GM19463 (cell line): ENCODE measurements around the gene C14orf180.

ENCODE experiments used
- ATAC-seq: cut with Tn5 transposase; IDR thresholded peaks from one replicate; pipeline ENCODE4 v1.9.1; 2021; ENCODE audit warnings: mild to moderate bottlenecking, moderate library complexity; ENCODE audit not compliant: unreplicated experiment

Gene C14orf180

DNA sequence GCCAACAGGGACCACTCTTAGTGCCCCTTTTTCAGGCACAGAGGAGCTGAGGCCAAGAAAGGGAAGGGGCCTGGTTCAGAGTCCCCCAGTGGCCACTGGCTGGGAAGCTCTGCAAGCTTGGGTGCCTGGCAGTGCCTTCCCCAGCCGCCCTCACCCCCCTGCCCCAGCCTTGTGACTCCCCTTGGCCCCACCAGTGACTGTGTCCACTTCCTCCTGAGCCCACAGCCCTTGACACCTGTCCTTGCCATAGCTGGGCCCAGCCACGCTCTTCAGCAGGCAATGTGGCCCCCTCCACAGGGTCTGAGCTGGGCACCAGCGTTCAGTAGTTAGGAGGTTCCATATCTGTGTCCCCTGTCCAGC, 19.0 kb upstream of the C14orf180 start:
- no peak for ATAC-seq

DNA sequence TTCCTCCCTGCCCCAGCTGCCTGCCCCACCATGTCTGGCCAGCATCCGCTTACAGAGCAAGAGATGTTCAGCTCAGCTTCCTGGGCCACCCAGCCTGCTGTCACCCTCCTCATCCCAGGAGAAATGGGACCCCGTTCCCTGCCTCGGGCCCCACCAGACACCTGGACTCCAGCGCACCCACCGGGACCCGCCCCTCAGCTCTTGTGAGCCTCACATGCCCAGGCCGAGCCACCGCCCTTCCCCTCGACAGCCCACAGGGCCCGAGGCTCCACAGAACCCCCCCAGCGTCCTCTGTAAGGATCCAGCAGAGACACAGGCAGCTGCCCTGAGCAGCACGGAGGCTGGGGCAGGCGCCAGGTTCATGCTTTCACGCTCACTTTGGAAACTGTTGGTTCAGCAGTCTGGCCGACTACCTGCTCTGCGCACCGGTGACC, 18.4 kb upstream of the C14orf180 start:
- no peak for ATAC-seq

DNA sequence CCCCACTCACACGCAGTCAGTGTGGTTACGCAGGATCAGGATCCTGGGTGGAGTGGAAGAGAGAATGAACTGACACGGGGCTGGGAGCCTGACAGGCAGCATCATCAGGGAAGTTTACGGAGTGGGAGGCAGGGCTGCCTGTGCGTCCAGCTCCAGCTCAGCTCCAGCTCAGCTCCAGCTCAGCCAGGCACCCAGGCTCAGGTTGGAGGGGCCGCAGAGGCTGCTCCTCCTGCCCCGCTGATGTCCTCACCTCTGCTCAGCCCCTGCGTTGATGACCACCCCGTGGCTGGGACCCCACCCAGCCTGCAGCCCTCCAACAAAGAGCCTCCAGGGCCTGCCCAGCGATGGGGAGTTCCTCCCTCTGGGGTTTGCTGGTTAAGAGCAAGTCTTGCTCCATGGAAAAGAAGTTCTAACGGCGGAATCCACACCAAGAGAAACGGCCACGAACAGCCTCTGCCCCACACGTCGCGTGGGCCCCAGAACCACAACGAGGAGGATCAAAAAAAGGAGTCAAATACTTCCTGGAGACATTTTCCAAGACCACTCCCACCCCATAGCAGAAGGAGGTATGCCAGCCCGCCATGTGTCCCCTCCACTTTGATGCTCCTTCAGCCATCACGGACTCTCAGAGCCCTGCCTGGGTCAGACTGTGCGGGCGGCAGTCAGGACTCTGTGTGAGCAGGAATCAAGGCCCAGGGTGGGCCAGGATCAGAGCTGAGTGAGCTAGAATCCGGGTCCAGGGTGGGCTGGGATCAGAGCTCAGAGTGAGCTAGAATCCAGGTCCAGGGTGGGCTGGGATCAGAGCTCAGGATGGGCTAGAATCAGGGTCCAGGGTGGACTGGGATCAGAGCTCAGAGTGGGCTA, 17.7 kb upstream of the C14orf180 start:
- no peak for ATAC-seq

DNA sequence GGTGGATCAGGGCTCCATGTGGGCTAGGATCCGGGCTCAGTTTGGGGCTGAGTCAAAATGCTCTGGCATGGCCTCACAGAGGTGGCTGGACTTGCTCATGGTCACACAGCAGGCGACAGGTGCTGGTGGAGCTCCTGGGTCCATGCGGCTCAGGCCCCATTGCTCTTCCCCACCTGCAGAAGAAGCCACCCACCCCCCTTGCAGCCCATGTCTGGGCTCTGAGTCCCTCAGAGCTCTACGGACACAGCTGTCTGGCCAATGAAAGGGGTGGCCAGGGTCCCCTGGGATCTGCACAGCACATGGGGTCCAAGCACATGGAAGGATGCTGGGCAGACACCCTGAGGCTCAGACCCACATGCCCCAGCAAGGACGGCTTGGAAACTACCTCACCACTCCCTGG, 17.0 kb upstream of the C14orf180 start:
- ATAC-seq = no peak

DNA sequence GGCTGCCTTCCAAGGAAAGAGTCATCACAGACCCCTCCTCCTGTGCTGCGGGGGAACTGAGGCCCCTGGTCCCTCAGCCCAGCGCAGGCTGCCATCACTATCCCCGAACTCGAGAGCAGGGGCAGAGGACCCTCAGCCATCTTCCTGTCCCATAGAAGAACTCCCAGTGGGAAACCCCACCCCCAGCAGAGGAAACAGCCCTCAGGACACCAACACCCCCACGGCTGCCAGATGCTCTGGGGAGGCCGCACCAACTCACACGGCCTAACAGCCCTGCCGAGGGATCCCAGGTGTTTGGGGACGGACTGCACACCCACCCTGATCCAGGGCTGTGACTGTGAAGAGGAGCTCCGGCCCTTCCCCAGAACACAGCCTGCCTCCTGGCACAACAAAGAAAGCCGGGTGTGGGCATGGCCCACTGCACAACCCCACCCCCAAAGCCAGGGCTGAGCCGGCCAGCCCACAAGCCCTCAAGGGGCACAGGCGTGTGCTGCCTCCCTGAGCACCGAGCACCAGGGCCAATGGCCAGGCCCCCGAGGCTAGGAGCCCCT, 16.3 kb upstream of the C14orf180 start:
- ATAC-seq = no peak

DNA sequence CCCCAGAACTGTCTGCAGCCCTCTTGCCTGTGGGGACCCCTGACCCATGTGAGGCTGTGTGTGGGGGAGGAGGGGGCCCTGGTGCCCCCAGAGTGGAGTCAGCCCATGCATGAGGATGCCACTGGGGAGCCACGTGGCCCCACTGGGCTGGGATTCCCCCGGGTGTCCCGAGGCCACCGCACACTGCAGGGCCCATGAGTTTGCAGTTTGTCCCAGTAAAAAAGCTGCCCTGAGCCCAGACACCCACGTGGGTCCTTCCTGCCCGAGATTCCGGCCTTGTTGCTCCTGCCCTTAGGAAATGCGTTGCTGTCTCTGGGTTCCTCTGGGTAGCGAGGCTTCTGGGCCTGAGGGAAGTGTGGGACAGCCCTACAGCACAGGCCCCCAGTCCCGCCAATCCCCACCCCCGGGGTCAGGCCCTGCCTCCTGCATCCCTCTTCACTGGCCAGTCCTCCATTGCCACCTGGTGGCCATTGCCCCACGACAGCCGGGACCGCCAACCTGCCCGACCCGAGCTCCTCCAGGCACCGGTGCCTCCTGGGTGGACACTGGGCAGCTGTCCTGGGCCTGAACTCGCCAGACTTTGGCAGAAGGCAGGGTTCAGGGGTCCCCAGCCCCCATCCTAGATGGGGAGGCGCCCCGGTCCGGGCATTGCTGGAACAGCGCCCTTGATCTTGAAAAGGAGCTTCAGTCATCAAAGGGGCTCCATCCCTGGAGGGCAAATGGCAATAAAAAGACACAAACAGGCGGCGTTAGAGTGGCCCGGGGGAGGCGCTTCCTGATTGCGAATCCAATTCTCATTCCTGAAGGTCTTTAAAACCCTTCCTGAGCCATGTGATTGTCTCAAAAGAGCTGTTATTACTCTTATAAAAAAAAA, 15.6 kb upstream of the C14orf180 start:
- no peak for ATAC-seq

DNA sequence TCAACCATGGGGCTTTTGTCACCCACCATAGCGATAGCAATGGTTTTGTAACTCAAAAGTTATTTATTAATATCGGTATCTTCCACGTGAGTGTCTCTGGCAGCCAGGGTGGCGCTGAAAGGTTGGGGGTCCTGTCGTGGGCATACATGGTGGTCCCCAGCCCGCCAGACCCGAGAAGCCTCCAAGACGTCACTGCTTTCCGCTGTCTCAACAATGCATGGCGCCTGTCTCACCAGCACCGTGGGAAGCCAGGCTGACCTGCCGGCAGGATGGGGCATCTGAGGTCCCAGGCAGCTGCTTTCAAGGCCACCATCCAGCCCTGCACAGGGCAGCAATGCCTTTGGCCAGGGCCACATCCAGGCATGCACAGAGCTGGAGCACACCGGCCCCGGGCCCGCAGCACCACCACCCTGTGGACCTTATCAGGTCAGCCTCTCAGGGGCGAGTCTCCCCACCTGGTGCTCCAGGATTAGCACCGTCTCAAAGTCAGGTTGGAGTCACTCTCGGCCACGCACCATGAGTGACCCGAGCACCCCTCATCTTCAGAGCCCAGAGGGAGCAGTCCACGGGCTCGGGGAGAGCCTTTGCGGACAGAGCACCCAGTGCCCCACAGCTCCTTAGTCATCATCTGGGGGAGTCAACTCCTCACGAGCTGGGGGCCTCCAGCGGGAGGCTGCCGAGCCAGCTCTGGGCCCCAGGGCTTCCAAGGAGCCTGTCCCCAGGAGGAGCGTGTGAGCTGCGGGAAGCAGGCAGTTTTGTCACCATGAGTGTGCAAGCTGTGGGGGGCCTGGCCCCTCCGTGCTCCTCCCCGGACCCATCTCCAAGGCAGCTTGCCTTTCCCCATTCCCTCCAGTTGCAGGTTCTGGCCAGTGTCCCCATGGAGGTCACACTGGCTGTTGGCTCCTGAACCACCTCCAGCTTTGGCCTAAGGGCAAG, 14.6 kb upstream of the C14orf180 start:
- no peak for ATAC-seq

DNA sequence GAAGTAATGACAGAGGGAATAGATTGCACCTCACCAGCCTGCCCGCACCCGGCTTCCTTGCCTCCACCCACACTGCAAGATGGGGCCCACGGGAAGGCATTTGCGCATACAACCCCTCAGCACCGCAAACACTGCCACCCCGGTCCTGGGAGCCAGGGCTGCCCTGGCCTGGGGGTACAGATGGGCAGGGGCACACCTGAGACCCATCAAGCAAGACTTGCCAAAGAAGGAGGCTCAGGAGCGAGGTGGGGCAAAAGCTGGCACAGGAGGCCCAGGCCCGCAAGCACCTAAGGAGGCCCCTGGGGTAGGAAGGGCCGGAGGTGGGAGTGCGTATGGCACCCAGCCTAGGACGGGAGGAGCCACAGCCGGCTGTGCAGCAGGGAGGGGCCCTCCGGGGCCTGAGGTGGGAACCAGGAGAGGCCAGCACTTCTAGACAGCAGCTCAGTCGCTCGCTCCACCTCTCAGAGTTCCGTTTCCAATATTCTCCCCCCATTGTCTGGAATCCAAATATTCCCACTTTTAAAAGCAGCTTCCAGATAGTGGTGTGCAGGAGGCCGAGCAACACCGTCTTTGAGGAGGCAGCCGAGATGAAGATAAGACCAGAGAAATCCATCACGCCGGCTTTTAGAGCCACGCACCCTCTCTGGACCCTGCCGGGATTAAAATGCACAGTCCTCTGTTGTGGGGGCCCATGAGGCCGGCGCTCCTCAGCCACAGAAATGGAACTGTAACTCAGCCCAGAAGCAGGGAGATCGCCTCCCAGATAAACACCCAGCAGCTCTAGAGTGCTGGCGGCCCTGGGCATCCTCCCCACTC, 12.2 kb upstream of the C14orf180 start:
- ATAC-seq = no peak

DNA sequence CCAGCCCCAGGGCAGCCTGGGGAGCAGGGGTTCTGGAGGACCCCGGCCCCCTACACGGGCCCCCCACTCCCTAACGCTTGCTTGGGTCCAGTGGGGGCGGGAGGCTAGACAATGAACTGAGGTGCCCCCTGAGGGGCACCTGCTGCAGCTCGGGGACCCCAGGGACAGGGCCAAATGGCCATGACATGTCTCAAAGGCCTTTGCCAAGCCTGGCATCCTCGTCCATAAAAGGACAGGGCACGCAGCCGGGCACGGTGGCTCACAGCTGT, 11.7 kb upstream of the C14orf180 start:
- ATAC-seq = no peak

DNA sequence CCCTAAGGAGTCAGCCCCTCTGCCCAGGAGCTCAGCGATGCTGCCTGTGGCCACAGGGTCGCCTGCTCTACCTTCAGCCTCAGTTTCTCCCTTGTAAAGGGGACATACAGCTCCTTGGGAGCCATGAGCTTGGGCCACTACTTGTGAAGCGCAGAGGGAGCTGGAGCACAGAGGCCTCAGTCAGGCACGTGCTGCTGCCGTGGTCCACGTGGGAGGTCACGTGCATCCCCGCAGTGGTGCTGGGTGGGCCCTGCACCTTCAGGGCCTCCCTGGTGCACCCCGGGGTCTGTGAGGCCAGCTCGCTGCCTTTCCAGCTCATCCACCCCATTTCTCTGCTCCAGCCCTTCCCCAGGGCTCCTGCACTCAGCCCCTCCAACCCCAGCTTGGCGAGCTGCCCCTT, 10.9 kb upstream of the C14orf180 start:
- no peak for ATAC-seq

DNA sequence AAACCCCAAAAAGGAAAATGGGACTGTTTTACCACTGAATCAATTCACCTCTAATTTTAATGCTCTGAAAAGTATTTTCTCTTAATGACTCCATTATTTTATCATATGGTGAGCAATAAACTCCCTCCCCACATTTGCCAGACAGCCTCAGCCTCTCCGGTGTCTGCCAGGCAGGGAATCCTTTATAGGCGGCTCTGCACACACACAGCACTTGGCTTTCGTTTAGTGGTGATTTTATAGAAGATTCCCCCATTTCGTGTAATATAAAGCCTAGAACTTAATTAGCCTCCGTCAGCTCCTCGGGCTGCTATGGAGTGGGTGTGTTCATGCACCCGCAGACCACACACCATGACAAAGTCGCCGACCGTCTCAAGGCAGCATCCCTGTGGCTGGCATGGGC, 10.1 kb upstream of the C14orf180 start:
- no peak for ATAC-seq

DNA sequence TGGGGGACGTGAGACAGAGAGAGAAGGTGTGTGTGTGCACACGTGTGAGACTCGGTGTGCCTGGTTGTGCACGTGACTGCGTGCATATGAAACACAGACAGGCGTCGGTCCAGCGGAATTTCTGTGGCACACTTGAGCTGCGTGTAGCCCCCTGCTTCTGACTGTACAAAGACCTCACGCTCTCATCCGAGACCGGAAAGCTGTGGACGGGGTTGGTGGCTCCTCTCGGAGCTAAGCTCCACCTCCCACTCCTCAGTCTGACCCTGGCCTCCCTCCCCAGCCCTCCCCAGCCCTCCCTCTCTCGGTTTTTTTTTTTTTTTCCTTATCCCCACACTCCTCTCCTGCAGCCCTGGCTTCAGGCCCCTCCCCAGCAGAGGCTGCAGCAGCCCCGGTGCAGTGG, 8.3 kb upstream of the C14orf180 start:
- no peak for ATAC-seq

DNA sequence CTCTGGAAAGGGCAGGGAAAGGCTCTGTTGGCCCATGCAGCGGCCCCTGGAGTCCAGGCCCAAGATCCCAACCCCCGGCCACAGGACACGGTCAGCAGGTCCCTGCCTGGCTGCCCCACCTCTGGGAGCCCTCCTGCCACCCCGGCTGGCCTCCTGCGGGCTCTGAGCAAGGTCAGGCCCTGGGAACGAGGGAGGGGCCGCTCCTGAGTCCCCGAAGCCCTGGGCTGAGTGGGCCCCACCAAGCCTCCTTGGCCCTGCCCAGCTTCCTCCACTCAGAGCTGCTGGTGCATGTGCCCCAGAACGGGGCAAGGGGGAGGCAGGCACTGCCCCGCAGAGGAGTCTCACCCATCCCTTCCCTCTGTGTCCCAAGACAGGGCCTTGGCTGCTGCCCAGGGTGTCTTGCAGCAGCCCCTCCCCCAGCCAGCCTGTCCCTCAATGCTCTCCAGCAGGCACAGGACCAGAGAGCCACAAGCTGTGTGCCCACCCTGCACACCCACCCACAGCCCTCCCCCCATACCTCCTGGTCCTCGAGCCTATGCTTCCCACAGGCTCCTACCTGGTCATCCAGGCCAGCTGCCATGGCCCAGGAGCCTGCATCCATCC, 7.4 kb upstream of the C14orf180 start:
- no peak for ATAC-seq

DNA sequence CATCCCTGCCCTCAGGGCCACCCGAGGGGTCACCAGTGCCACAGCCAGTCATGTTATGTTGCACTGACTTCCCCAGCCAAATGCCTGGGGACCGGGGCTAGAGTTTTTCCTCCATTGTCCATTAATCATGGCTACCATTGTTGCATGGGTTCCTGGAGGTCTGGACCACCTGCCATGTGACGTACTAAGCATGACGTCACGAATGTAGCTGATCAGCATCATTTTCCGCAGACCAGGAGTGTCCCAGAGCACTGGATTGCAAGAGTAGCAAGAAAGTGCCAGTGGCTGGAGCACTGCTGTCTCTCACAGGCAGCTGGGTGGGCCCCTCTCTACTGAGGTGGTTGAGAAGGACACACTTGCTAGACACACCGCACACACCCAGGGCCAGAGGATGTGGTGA, 6.9 kb upstream of the C14orf180 start:
- no peak for ATAC-seq

DNA sequence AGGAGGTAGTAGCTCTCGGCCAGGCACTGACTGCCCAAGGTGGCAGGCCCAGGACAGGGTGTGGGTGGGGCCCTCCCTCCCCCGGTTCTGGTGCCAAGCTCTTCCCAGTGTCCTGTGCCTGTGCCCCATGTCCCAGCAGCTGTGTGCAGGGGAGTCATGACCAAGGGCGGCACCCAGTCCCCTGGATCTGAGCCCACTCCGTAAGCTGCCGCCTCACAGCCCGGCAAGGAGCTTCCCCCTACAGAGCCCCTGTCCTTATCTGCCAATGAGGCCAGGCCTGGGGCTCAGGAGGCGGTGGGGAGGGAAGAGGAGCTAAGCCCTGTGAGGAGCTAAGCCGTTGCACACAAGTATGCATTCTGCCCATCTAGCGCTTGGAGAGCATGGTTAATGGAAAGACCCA, 5.6 kb upstream of the C14orf180 start:
- no peak for ATAC-seq

DNA sequence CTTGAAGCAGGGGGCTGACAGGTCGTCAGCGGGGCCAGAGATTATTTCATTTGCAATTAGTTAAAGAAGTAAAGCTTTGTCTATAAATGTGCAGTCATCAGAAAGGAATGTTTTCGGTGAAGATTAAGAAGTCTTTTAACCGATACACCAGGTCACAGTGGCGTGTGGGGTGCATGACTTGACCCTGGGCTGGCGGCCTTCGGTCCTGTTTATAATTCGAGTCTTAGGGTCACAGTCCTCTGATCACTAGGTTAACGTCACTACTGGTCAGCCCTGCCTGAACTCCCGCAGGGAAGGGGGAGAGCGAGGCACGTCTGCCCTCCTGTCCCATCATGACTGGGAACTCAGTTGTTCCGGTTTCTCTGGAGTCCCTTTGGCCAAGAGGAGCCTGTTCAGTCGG, 5.0 kb upstream of the C14orf180 start:
- ATAC-seq = no peak

DNA sequence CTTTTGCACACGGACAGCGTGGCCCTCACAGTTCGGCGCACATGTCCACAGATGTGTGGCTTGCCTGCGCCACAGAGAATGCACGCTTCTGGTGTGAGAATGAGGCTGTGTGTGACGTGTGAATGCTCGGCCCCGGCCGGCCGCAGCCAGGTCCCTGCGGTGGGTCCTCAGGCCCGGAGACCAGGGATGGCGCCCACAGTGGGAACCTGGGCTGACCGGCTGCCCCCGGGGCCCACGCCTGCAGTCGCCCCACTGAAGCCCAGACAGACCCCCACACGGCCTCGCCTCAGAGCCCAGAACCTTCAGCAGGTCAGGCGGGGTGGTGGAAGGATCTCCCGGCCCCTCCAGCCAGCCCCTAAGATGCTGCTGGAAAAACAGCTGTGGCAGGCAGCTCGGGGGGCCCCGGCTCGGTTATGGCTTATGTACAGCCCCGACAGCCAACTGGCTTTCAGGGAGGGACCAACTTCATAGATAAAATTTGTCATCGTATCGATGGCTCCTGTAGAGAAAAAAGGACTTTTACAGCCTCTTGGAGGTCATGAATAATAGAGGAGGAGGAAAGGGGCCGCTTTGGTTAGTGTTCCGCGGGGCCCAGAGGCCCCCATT, 4.5 kb upstream of the C14orf180 start:
- no peak for ATAC-seq

DNA sequence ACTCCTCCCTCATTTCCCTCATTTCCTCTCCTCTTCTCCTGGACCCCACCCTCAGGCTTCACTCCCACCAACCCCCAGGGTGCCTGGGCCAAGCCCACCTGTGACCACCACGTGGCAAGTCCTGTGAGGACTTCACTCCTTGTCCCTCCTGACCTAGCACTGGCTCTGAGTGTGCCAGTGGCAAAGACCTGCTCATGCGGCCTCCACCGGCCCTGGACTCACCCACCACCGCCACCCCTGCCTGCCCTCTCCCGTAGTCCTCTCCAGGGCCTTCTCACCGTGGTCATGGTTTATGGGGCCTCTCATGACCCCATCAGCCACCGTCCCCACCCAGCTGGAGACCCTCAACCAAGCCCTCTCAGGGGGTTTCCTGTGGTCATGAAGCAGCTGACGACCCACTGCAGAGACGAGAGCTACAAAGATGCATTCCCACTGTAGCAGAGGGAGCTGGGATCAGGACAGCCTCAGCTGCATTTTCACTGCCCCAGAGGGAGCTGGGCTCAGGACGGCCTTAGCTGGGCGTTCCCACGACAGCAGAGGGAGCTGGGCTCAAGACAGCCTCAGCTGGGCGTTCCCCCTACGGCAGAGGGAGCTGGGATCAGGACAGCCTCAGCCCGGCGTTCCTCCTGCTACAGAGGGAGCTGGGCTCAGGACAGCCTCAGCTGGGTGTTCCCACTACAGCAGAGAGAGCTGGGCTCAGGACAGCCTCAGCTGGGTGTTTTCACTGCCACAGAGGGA, 3.2 kb upstream of the C14orf180 start:
- no peak for ATAC-seq

DNA sequence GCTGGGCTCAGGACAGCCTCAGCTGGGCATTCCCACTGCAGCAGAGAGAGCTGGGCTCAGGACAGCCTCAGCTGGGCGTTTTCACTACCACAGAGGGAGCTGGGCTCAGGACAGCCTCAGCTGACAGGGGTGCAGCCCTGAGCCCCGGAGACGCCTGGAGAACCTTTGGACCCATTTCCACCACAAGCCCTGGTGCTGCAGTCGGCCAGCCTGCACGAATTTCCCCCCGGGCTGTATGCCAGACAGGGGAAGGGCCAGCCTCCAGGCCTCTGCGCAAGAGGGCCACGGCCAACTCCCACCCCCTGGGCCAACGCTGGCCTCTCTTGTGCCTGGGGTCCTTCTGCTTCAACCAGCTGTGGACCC, 2.6 kb upstream of the C14orf180 start:
- no peak for ATAC-seq
